GM12878 (cell line): ENCODE data around the gene DYNC2LI1.

Experiments
- BHLHE40 ChIP-seq, 2 experiments: fragments of 450-650 bp in 1 of 2; IDR thresholded peaks; 2 replicates each; pipeline ENCODE4 v1.6.1; 2011 to 2017; ENCODE audit warnings: low read depth in 2 of 2, borderline replicate concordance in 1 of 2, improper control_type of control experiment in 1 of 2, low read length in 1 of 2, mild to moderate bottlenecking in 1 of 2
- CREM ChIP-seq: IDR thresholded peaks from 2 replicates; pipeline ENCODE4 v1.6.1; 2014; ENCODE audit warnings: antibody characterized with exemption, low read depth
- EGR1 ChIP-seq, 2 experiments: IDR thresholded peaks; 1 replicate in 1 of 2; 2 replicates in 1 of 2; pipeline ENCODE4 v1.6.1; 2011 to 2012; ENCODE audit warnings: low read depth in 2 of 2, low read length in 2 of 2, borderline replicate concordance in 1 of 2, mild to moderate bottlenecking in 1 of 2, moderate library complexity in 1 of 2
- SIX5 ChIP-seq: IDR thresholded peaks from 2 replicates; pipeline ENCODE4 v1.6.1; 2011; ENCODE audit warnings: mild to moderate bottlenecking, low read depth, low read length, moderate library complexity; ENCODE audit not compliant: severe bottlenecking
- SPI1 ChIP-seq: IDR thresholded peaks from 2 replicates; pipeline ENCODE4 v1.6.1; 2011; ENCODE audit warnings: low read depth, mild to moderate bottlenecking, low read length, moderate library complexity, borderline replicate concordance; ENCODE audit not compliant: insufficient read depth
- TF ChIP-seq, protein P1 (sequence below), 3 experiments: IDR thresholded peaks in 2 of 3; conservative IDR thresholded peaks in 1 of 3; 2 replicates each; pipeline ENCODE4 v1.5.1; 2011; ENCODE audit warnings: low read depth in 3 of 3, low read length in 3 of 3, mild to moderate bottlenecking in 3 of 3, control low read depth in 2 of 3, moderate library complexity in 2 of 3, inconsistent platforms in 1 of 3, mixed read lengths in 1 of 3; ENCODE audit not compliant: control insufficient read depth in 2 of 3, insufficient read depth in 1 of 3; ENCODE audit errors: extremely low read depth in 1 of 3
- TF ChIP-seq, protein P2 (sequence below): IDR thresholded peaks from 2 replicates; pipeline ENCODE4 v1.6.1; 2012; ENCODE audit warnings: low read depth, low read length, improper control_type of control experiment
- TF ChIP-seq, protein P3 (sequence below): IDR thresholded peaks from 2 replicates; pipeline ENCODE4 v1.6.1; 2012; ENCODE audit warnings: low read length, inconsistent platforms
- TF ChIP-seq, protein P4 (sequence below): IDR thresholded peaks from 2 replicates; pipeline ENCODE4 v1.6.1; 2011; ENCODE audit warnings: low read depth, low read length, improper control_type of control experiment, borderline replicate concordance
- TF ChIP-seq, protein P5 (sequence below): IDR thresholded peaks from 2 replicates; pipeline ENCODE4 v1.6.1; 2012; ENCODE audit warnings: mild to moderate bottlenecking, low read depth, low read length

DNA sequence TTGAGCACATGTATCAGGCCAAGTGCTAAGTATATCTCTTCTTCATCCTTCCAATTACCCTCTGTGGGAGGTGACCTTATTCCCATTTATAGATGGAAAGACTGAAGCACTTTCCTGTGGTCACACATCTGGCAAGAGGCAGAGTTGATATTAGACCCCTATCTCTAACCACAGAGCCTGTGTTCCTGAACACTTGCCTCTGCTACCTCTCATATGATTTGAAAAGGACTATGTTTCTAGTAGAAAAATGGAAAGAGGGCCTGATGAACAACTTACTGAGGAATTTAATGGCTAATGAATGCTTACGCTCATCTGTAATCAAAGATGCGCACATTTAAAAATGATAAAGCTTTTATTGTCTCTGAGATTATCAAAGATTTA is 46.2 kb upstream of the DYNC2LI1 start:
- TF ChIP-seq CREM = no peak
- TF ChIP-seq, protein P1, sequence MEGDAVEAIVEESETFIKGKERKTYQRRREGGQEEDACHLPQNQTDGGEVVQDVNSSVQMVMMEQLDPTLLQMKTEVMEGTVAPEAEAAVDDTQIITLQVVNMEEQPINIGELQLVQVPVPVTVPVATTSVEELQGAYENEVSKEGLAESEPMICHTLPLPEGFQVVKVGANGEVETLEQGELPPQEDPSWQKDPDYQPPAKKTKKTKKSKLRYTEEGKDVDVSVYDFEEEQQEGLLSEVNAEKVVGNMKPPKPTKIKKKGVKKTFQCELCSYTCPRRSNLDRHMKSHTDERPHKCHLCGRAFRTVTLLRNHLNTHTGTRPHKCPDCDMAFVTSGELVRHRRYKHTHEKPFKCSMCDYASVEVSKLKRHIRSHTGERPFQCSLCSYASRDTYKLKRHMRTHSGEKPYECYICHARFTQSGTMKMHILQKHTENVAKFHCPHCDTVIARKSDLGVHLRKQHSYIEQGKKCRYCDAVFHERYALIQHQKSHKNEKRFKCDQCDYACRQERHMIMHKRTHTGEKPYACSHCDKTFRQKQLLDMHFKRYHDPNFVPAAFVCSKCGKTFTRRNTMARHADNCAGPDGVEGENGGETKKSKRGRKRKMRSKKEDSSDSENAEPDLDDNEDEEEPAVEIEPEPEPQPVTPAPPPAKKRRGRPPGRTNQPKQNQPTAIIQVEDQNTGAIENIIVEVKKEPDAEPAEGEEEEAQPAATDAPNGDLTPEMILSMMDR (IDR thresholded peaks at IDR 0.05 in 2 of 3, conservative IDR thresholded peaks at IDR 0.05 in 1 of 3; ENCODE audit: control insufficient read depth in 2 of 3, extremely low read depth in 1 of 3, insufficient read depth in 1 of 3, low read depth in 3 of 3, low read length in 3 of 3) = no peak
- TF ChIP-seq, protein P2, sequence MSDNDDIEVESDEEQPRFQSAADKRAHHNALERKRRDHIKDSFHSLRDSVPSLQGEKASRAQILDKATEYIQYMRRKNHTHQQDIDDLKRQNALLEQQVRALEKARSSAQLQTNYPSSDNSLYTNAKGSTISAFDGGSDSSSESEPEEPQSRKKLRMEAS = no peak
- TF ChIP-seq BHLHE40 (IDR thresholded peaks at IDR 0.05; ENCODE audit: borderline replicate concordance in 1 of 2, low read depth in 2 of 2, low read length in 1 of 2) = no peak
- TF ChIP-seq, protein P3, sequence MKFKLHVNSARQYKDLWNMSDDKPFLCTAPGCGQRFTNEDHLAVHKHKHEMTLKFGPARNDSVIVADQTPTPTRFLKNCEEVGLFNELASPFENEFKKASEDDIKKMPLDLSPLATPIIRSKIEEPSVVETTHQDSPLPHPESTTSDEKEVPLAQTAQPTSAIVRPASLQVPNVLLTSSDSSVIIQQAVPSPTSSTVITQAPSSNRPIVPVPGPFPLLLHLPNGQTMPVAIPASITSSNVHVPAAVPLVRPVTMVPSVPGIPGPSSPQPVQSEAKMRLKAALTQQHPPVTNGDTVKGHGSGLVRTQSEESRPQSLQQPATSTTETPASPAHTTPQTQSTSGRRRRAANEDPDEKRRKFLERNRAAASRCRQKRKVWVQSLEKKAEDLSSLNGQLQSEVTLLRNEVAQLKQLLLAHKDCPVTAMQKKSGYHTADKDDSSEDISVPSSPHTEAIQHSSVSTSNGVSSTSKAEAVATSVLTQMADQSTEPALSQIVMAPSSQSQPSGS = no peak
- TF ChIP-seq, protein P4, sequence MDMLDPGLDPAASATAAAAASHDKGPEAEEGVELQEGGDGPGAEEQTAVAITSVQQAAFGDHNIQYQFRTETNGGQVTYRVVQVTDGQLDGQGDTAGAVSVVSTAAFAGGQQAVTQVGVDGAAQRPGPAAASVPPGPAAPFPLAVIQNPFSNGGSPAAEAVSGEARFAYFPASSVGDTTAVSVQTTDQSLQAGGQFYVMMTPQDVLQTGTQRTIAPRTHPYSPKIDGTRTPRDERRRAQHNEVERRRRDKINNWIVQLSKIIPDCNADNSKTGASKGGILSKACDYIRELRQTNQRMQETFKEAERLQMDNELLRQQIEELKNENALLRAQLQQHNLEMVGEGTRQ = no peak
- no peak for TF ChIP-seq EGR1 (IDR thresholded peaks at IDR 0.05; ENCODE audit: borderline replicate concordance in 1 of 2, low read depth in 2 of 2, low read length in 2 of 2)
- TF ChIP-seq SIX5 = no peak
- TF ChIP-seq, protein P5, sequence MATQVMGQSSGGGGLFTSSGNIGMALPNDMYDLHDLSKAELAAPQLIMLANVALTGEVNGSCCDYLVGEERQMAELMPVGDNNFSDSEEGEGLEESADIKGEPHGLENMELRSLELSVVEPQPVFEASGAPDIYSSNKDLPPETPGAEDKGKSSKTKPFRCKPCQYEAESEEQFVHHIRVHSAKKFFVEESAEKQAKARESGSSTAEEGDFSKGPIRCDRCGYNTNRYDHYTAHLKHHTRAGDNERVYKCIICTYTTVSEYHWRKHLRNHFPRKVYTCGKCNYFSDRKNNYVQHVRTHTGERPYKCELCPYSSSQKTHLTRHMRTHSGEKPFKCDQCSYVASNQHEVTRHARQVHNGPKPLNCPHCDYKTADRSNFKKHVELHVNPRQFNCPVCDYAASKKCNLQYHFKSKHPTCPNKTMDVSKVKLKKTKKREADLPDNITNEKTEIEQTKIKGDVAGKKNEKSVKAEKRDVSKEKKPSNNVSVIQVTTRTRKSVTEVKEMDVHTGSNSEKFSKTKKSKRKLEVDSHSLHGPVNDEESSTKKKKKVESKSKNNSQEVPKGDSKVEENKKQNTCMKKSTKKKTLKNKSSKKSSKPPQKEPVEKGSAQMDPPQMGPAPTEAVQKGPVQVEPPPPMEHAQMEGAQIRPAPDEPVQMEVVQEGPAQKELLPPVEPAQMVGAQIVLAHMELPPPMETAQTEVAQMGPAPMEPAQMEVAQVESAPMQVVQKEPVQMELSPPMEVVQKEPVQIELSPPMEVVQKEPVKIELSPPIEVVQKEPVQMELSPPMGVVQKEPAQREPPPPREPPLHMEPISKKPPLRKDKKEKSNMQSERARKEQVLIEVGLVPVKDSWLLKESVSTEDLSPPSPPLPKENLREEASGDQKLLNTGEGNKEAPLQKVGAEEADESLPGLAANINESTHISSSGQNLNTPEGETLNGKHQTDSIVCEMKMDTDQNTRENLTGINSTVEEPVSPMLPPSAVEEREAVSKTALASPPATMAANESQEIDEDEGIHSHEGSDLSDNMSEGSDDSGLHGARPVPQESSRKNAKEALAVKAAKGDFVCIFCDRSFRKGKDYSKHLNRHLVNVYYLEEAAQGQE = no peak
- TF ChIP-seq SPI1 = no peak
